C4-2B (cell line): ENCODE results near the gene SMDT1.

Experiments used
- H3K27ac ChIP-seq: fragments of 450-650 bp; 2 replicates; pipeline ENCODE4 v1.5.1; 2017
- ZFX ChIP-seq: fragments of 450-650 bp; IDR thresholded peaks from 2 replicates; pipeline ENCODE4 v1.6.1; 2017
- TF ChIP-seq, protein P1 (sequence below): fragments of 450-650 bp; conservative IDR thresholded peaks from 2 replicates; pipeline ENCODE4 v1.5.1; 2017; ENCODE audit warnings: mild to moderate bottlenecking

The SMDT1 gene

GRCh38 chr22:42056757-42057511 lies 22.6 kb upstream of the SMDT1 start:
- no peak overlapping the region for H3K27ac ChIP-seq
- TF ChIP-seq, protein P1, sequence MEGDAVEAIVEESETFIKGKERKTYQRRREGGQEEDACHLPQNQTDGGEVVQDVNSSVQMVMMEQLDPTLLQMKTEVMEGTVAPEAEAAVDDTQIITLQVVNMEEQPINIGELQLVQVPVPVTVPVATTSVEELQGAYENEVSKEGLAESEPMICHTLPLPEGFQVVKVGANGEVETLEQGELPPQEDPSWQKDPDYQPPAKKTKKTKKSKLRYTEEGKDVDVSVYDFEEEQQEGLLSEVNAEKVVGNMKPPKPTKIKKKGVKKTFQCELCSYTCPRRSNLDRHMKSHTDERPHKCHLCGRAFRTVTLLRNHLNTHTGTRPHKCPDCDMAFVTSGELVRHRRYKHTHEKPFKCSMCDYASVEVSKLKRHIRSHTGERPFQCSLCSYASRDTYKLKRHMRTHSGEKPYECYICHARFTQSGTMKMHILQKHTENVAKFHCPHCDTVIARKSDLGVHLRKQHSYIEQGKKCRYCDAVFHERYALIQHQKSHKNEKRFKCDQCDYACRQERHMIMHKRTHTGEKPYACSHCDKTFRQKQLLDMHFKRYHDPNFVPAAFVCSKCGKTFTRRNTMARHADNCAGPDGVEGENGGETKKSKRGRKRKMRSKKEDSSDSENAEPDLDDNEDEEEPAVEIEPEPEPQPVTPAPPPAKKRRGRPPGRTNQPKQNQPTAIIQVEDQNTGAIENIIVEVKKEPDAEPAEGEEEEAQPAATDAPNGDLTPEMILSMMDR, result no peak
- no peak for TF ChIP-seq ZFX

- TF ChIP-seq, protein P1, result no peak
- TF ChIP-seq ZFX, result no peak
- no peak overlapping the region for H3K27ac ChIP-seq
Observed at GRCh38 chr22:42060489-42060888, 19.0 kb upstream of the SMDT1 start.

GRCh38 chr22:42061041-42061440 lies 18.5 kb upstream of the SMDT1 start:
- TF ChIP-seq ZFX, result no peak
- H3K27ac ChIP-seq, result no peak overlapping the region

- no peak overlapping the region for H3K27ac ChIP-seq
- TF ChIP-seq, protein P1, result no peak
- no peak for TF ChIP-seq ZFX
Observed at GRCh38 chr22:42062506-42063170, 16.9 kb upstream of the SMDT1 start.

DNA sequence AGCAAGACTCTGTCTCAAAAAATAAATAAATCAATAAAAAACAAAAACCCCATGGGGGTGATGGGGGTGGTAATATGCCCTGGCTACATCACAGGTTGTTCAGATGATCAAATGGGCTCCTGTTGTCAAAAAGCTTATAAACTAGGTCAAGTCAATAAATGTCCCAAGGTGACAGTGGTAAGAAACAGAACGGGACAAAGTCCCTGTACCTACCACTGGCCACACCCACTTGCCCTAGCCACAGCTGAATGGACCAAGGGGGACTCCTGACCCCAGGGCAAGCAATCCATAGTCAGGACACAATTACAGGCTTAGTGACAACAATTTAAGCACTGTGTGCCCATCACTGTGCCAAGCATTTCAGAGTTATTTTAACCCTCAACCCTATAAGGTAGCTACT lies 14.9 kb upstream of the SMDT1 start:
- no peak for TF ChIP-seq ZFX
- TF ChIP-seq, protein P1, result no peak

GRCh38 chr22:42065438-42066125 lies 13.9 kb upstream of the SMDT1 start:
- no peak overlapping the region for H3K27ac ChIP-seq

More for the DNA sequence above, 14.9 kb upstream of the SMDT1 start:
- no peak overlapping the region for H3K27ac ChIP-seq

DNA sequence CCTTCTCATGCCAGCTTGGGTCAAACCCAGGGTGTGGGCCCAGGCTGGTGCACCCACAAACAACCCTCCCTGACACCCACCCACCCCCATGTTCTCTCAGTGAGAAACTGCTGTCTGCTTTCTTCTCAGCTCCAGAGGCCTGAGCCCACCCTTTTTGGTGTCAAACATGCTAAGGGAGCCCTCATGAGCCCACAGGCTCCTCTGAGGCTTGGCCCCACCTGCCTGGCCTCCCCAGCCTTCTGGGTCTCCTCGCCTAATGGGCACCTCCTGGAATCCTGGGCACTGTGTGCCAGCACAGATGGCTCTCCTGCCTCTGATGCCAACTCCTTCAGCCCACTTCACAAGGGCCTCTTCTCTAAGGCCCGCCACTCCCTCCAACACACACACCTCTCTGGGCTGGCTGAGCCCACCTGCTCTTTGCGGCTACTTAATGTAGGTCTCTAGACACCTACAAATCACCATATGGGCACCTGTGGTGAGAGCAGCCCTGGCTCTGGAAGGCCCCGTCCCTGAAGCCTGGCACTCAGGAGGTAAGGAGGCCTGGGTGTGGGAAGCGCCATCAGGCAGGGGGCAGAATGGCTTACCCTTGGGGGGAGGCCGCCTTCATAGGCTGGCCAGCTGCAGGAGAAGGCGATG lies 13.3 kb upstream of the SMDT1 start:
- TF ChIP-seq, protein P1, result no peak
- TF ChIP-seq ZFX, result no peak
- H3K27ac ChIP-seq, result no peak overlapping the region

More at GRCh38 chr22:42065438-42066125, 13.9 kb upstream of the SMDT1 start:
- no peak for TF ChIP-seq ZFX
- TF ChIP-seq, protein P1, result no peak
